ENCODE data around the gene CCDC97.

CCDC97 gene

GRCh38 chr19:41297628-41298347 is 12.2 kb upstream of the CCDC97 start:
- no peaks in the 10 kb centered on the region for H3K27me3 ChIP-seq (ENCODE audit: insufficient read depth, low read length, poor library complexity, severe bottlenecking)
- peaks cover 100% of the 10 kb centered on the region for H3K36me3 ChIP-seq (ENCODE audit: insufficient read depth, low read length)
- H3K9me2 ChIP-seq (replicated peaks; ENCODE audit: low read depth, low read length): no peaks in the 10 kb centered on the region
- no peaks in the 10 kb centered on the region for H3K9me3 ChIP-seq (ENCODE audit: insufficient read depth, low read depth, low read length)
- H3K79me2 ChIP-seq (ENCODE audit: insufficient read depth, low read length): no peaks in the 10 kb centered on the region; the same call in 1 of the 2 replicates
- no peak for TF ChIP-seq CTCF (conservative IDR thresholded peaks at IDR 0.05; ENCODE audit: low read length)
- no peak for TF ChIP-seq EZH2phosphoT487 (IDR thresholded peaks at IDR 0.05; ENCODE audit: borderline replicate concordance)
- no peak overlapping the region for H3K4me2 ChIP-seq (ENCODE audit: low read depth, low read length, poor library complexity, severe bottlenecking)
- H3K4me1 ChIP-seq (ENCODE audit: insufficient read depth, low read length, poor library complexity, severe bottlenecking): peaks cover 5% of the 10 kb centered on the region
- no peak overlapping the region for H3K9ac ChIP-seq (ENCODE audit: low read depth, low read length, poor library complexity, severe bottlenecking)
- H2AFZ ChIP-seq (ENCODE audit: low read length): no peak overlapping the region
- H3K4me3 ChIP-seq (ENCODE audit: low read length, poor library complexity, severe bottlenecking): no peak overlapping the region
- H3F3A ChIP-seq (ENCODE audit: low read depth): no peaks in the 10 kb centered on the region
- peaks cover 35% of the 10 kb centered on the region for H4K20me1 ChIP-seq (ENCODE audit: insufficient read depth, low read length, poor library complexity, severe bottlenecking)

- Histone ChIP-seq H4K20me1 (ENCODE audit: insufficient read depth, low read length, poor library complexity, severe bottlenecking) (peaks cover 39% of the 10 kb centered on the region), H3K4me2 (ENCODE audit: low read depth, low read length, poor library complexity, severe bottlenecking) (no peak overlapping the region), H3K9me3 (ENCODE audit: insufficient read depth, low read depth, low read length) (no peaks in the 10 kb centered on the region), H3K27me3 (ENCODE audit: insufficient read depth, low read length, poor library complexity, severe bottlenecking) (no peaks in the 10 kb centered on the region), H3K4me3 (ENCODE audit: low read length, poor library complexity, severe bottlenecking) (no peak overlapping the region), H2AFZ (ENCODE audit: low read length) (no peak overlapping the region), H3K9me2 (replicated peaks; ENCODE audit: low read depth, low read length) (no peaks in the 10 kb centered on the region), H3F3A (ENCODE audit: low read depth) (no peaks in the 10 kb centered on the region), H3K4me1 (ENCODE audit: insufficient read depth, low read length, poor library complexity, severe bottlenecking) (peaks cover 5% of the 10 kb centered on the region), H3K36me3 (ENCODE audit: insufficient read depth, low read length) (peaks cover 100% of the 10 kb centered on the region), H3K79me2 (ENCODE audit: insufficient read depth, low read length) (no peaks in the 10 kb centered on the region; the same call in 1 of the 2 replicates), H3K9ac (ENCODE audit: low read depth, low read length, poor library complexity, severe bottlenecking) (no peak overlapping the region)
- TF ChIP-seq EZH2phosphoT487 (IDR thresholded peaks at IDR 0.05; ENCODE audit: borderline replicate concordance) (no peak), CTCF (conservative IDR thresholded peaks at IDR 0.05; ENCODE audit: low read length) (no peak)
Measured at GRCh38 chr19:41298348-41298964, 11.5 kb upstream of the CCDC97 start.

GRCh38 chr19:41299046-41299754 is 10.8 kb upstream of the CCDC97 start:
- TF ChIP-seq CTCF (conservative IDR thresholded peaks at IDR 0.05; ENCODE audit: low read length) (no peak), EZH2phosphoT487 (IDR thresholded peaks at IDR 0.05; ENCODE audit: borderline replicate concordance) (no peak)
- H3K4me3 ChIP-seq (ENCODE audit: low read length, poor library complexity, severe bottlenecking): no peak overlapping the region
- H3K27me3 ChIP-seq (ENCODE audit: insufficient read depth, low read length, poor library complexity, severe bottlenecking): no peaks in the 10 kb centered on the region
- H2AFZ ChIP-seq (ENCODE audit: low read length): no peak overlapping the region
- H3K9me2 ChIP-seq (replicated peaks; ENCODE audit: low read depth, low read length): no peaks in the 10 kb centered on the region
- peaks cover 39% of the 10 kb centered on the region for H4K20me1 ChIP-seq (ENCODE audit: insufficient read depth, low read length, poor library complexity, severe bottlenecking)
- H3K9ac ChIP-seq (ENCODE audit: low read depth, low read length, poor library complexity, severe bottlenecking): no peak overlapping the region
- no peaks in the 10 kb centered on the region for H3F3A ChIP-seq (ENCODE audit: low read depth)
- H3K36me3 ChIP-seq (ENCODE audit: insufficient read depth, low read length): peaks cover 100% of the 10 kb centered on the region
- no peaks in the 10 kb centered on the region; the same call in 1 of the 2 replicates for H3K79me2 ChIP-seq (ENCODE audit: insufficient read depth, low read length)
- peaks cover 5% of the 10 kb centered on the region for H3K4me1 ChIP-seq (ENCODE audit: insufficient read depth, low read length, poor library complexity, severe bottlenecking)
- H3K9me3 ChIP-seq (ENCODE audit: insufficient read depth, low read depth, low read length): no peaks in the 10 kb centered on the region
- H3K4me2 ChIP-seq (ENCODE audit: low read depth, low read length, poor library complexity, severe bottlenecking): no peak overlapping the region

All from Loucy (cell line).